ENCODE measurements around the gene PDE7B. TPM values are rescaled to one million over a fixed set of nuclear protein-coding genes. Genes with fewer than 3 reads are reported as not detected.

PDE7B gene
- total RNA-seq, 2 donors from 2014 or later: 9.0 to 11.2 TPM

GRCh38 chr6:135974426-135974825 is 122.9 kb downstream of the PDE7B start:
- no peaks in the 10 kb centered on the region for H3K36me3 ChIP-seq
- no peaks in the 10 kb centered on the region for H3K4me1 ChIP-seq
- H3K27me3 ChIP-seq: no peaks in the 10 kb centered on the region
- no peak overlapping the region for H3K27ac ChIP-seq
- DNase-seq (ENCODE audit: low spot score): no peak
- no peak overlapping the region for H3K4me3 ChIP-seq
- no peaks in the 10 kb centered on the region for H3K9me3 ChIP-seq
- TF ChIP-seq CTCF (IDR thresholded peaks at IDR 0.05): no peak

- H3K27ac ChIP-seq: no peak overlapping the region
- no peak for DNase-seq (ENCODE audit: low spot score)
- TF ChIP-seq CTCF (IDR thresholded peaks at IDR 0.05): no peak
- H3K4me3 ChIP-seq: no peak overlapping the region
- H3K4me1 ChIP-seq: no peaks in the 10 kb centered on the region
- H3K9me3 ChIP-seq: no peaks in the 10 kb centered on the region
- H3K27me3 ChIP-seq: no peaks in the 10 kb centered on the region
- no peaks in the 10 kb centered on the region for H3K36me3 ChIP-seq
These were observed 125.1 kb downstream of the PDE7B start for GRCh38 chr6:135976585-135976984.

GRCh38 chr6:135983093-135983492 is 131.6 kb downstream of the PDE7B start:
- H3K9me3 ChIP-seq: no peaks in the 10 kb centered on the region
- H3K27ac ChIP-seq: no peak overlapping the region
- no peaks in the 10 kb centered on the region for H3K36me3 ChIP-seq
- no peaks in the 10 kb centered on the region for H3K27me3 ChIP-seq
- no peak overlapping the region for H3K4me3 ChIP-seq
- TF ChIP-seq CTCF (IDR thresholded peaks at IDR 0.05): no peak
- H3K4me1 ChIP-seq: no peaks in the 10 kb centered on the region
- no peak for DNase-seq (ENCODE audit: low spot score)

GRCh38 chr6:135983718-135984343 is 132.3 kb downstream of the PDE7B start:
- no peaks in the 10 kb centered on the region for H3K36me3 ChIP-seq
- no peak overlapping the region for H3K27ac ChIP-seq
- no peak for TF ChIP-seq CTCF (IDR thresholded peaks at IDR 0.05)
- H3K9me3 ChIP-seq: no peaks in the 10 kb centered on the region
- no peak for DNase-seq (ENCODE audit: low spot score)
- no peaks in the 10 kb centered on the region for H3K27me3 ChIP-seq
- H3K4me3 ChIP-seq: no peak overlapping the region
- H3K4me1 ChIP-seq: no peaks in the 10 kb centered on the region

GRCh38 chr6:135985471-135985870 is 134.0 kb downstream of the PDE7B start:
- Histone ChIP-seq H3K9me3 (no peaks in the 10 kb centered on the region), H3K4me3 (no peak overlapping the region), H3K36me3 (no peaks in the 10 kb centered on the region), H3K27ac (no peak overlapping the region), H3K27me3 (no peaks in the 10 kb centered on the region), H3K4me1 (no peaks in the 10 kb centered on the region)
- no peak for TF ChIP-seq CTCF (IDR thresholded peaks at IDR 0.05)
- no peak for DNase-seq (ENCODE audit: low spot score)

GRCh38 chr6:135987226-135987625 is 135.7 kb downstream of the PDE7B start:
- H3K36me3 ChIP-seq: no peaks in the 10 kb centered on the region
- H3K27ac ChIP-seq: no peak overlapping the region
- no peak for TF ChIP-seq CTCF (IDR thresholded peaks at IDR 0.05)
- H3K4me1 ChIP-seq: no peaks in the 10 kb centered on the region
- H3K27me3 ChIP-seq: no peaks in the 10 kb centered on the region
- no peak for DNase-seq (ENCODE audit: low spot score)
- no peak overlapping the region for H3K4me3 ChIP-seq
- no peaks in the 10 kb centered on the region for H3K9me3 ChIP-seq

Measured in right atrium auricular region (tissue), 2 donors.